ENCODE data around the gene WDR83.

Gene WDR83

GRCh38 chr19:12628040-12629022 lies 38.3 kb upstream of the WDR83 start:
- no peak for TF ChIP-seq CTCF (IDR thresholded peaks at IDR 0.05)
- Histone ChIP-seq H3K27me3 (no peaks in the 10 kb centered on the region), H3K27ac (no peak overlapping the region), H3K4me3 (ENCODE audit: low read depth in 1 of 2, low read length in 1 of 2) (no peak overlapping the region), H3K4me1 (ENCODE audit: control insufficient read depth in 1 of 2, insufficient read depth in 1 of 2, low read depth in 1 of 2, low read length in 1 of 2) (no peaks in the 10 kb centered on the region), H3K36me3 (peaks cover 79% of the 10 kb centered on the region), H3K9me3 (peaks cover 20% of the 10 kb centered on the region)

- TF ChIP-seq CTCF (IDR thresholded peaks at IDR 0.05), result no peak
- peaks cover 77% of the 10 kb centered on the region for H3K36me3 ChIP-seq
- H3K9me3 ChIP-seq, result peaks cover 20% of the 10 kb centered on the region
- H3K27ac ChIP-seq, result no peak overlapping the region
- no peak overlapping the region for H3K4me3 ChIP-seq (ENCODE audit: low read depth in 1 of 2, low read length in 1 of 2)
- H3K27me3 ChIP-seq, result no peaks in the 10 kb centered on the region
- H3K4me1 ChIP-seq (ENCODE audit: control insufficient read depth in 1 of 2, insufficient read depth in 1 of 2, low read depth in 1 of 2, low read length in 1 of 2), result no peaks in the 10 kb centered on the region
These were observed 37.4 kb upstream of the WDR83 start for GRCh38 chr19:12629215-12629614.

GRCh38 chr19:12636631-12637030 lies 30.0 kb upstream of the WDR83 start:
- H3K27me3 ChIP-seq, result no peaks in the 10 kb centered on the region
- H3K9me3 ChIP-seq, result no peaks in the 10 kb centered on the region
- peaks cover 25% of the 10 kb centered on the region for H3K36me3 ChIP-seq
- no peak for TF ChIP-seq CTCF (IDR thresholded peaks at IDR 0.05)
- no peak overlapping the region for H3K4me3 ChIP-seq (ENCODE audit: low read depth in 1 of 2, low read length in 1 of 2)
- no peak overlapping the region for H3K27ac ChIP-seq
- peaks cover 8 to 9% of the 10 kb centered on the region in 2 experiments for H3K4me1 ChIP-seq (ENCODE audit: control insufficient read depth in 1 of 2, insufficient read depth in 1 of 2, low read depth in 1 of 2, low read length in 1 of 2)

GRCh38 chr19:12638611-12639182 lies 27.9 kb upstream of the WDR83 start:
- TF ChIP-seq CTCF (IDR thresholded peaks at IDR 0.05), result no peak
- H3K4me1 ChIP-seq (ENCODE audit: control insufficient read depth in 1 of 2, insufficient read depth in 1 of 2, low read depth in 1 of 2, low read length in 1 of 2), result peaks cover 8 to 9% of the 10 kb centered on the region in 2 experiments
- H3K27me3 ChIP-seq, result no peaks in the 10 kb centered on the region
- no peak overlapping the region for H3K27ac ChIP-seq
- no peak overlapping the region for H3K4me3 ChIP-seq (ENCODE audit: low read depth in 1 of 2, low read length in 1 of 2)
- H3K9me3 ChIP-seq, result no peaks in the 10 kb centered on the region
- H3K36me3 ChIP-seq, result peaks cover 15% of the 10 kb centered on the region

- TF ChIP-seq CTCF (IDR thresholded peaks at IDR 0.05), result peak; percentile 91
- Histone ChIP-seq H3K27ac (peak overlapping the region; percentile 38), H3K4me1 (ENCODE audit: control insufficient read depth in 1 of 2, insufficient read depth in 1 of 2, low read depth in 1 of 2, low read length in 1 of 2) (peaks cover 8 to 9% of the 10 kb centered on the region in 2 experiments), H3K9me3 (no peaks in the 10 kb centered on the region), H3K36me3 (peaks cover 24% of the 10 kb centered on the region), H3K27me3 (no peaks in the 10 kb centered on the region), H3K4me3 (ENCODE audit: low read depth in 1 of 2, low read length in 1 of 2) (peak overlapping the region in 1 of 2 experiments; percentile 4)
These were observed 26.6 kb upstream of the WDR83 start for GRCh38 chr19:12639901-12640613.
